GM12874 (cell line): ENCODE measurements around the gene ALG3.
A peak's percentile ranks its signal among the peaks of the same experiment; 100 is the strongest.

Source experiments
- TF ChIP-seq, protein P1 (sequence below): IDR thresholded peaks from 2 replicates; pipeline ENCODE4 v1.5.1; 2011; ENCODE audit warnings: low read depth, mild to moderate bottlenecking, control low read depth, low read length, moderate library complexity; ENCODE audit not compliant: insufficient read depth

The ALG3 gene

DNA sequence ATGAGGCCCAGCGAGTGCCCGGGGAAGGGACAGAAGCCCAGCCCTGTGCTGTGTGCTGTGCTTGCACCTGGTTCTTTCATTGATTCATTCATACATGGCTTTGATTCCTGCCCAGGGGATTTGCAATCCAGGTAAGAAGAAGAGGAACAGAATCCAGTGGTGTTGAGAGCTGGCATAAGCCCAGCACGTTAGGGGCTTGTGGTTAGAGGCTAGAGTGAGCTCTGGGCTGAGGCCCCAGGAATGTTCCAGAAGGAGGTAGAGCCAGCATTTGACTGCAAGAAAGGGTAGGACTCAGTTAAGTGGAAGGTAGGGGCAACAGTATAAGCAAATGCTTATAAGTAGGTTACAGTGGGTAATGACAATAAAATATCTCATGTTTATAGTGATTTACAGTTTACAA is 17.1 kb downstream of the ALG3 start:
- TF ChIP-seq, protein P1, sequence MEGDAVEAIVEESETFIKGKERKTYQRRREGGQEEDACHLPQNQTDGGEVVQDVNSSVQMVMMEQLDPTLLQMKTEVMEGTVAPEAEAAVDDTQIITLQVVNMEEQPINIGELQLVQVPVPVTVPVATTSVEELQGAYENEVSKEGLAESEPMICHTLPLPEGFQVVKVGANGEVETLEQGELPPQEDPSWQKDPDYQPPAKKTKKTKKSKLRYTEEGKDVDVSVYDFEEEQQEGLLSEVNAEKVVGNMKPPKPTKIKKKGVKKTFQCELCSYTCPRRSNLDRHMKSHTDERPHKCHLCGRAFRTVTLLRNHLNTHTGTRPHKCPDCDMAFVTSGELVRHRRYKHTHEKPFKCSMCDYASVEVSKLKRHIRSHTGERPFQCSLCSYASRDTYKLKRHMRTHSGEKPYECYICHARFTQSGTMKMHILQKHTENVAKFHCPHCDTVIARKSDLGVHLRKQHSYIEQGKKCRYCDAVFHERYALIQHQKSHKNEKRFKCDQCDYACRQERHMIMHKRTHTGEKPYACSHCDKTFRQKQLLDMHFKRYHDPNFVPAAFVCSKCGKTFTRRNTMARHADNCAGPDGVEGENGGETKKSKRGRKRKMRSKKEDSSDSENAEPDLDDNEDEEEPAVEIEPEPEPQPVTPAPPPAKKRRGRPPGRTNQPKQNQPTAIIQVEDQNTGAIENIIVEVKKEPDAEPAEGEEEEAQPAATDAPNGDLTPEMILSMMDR = no peak

DNA sequence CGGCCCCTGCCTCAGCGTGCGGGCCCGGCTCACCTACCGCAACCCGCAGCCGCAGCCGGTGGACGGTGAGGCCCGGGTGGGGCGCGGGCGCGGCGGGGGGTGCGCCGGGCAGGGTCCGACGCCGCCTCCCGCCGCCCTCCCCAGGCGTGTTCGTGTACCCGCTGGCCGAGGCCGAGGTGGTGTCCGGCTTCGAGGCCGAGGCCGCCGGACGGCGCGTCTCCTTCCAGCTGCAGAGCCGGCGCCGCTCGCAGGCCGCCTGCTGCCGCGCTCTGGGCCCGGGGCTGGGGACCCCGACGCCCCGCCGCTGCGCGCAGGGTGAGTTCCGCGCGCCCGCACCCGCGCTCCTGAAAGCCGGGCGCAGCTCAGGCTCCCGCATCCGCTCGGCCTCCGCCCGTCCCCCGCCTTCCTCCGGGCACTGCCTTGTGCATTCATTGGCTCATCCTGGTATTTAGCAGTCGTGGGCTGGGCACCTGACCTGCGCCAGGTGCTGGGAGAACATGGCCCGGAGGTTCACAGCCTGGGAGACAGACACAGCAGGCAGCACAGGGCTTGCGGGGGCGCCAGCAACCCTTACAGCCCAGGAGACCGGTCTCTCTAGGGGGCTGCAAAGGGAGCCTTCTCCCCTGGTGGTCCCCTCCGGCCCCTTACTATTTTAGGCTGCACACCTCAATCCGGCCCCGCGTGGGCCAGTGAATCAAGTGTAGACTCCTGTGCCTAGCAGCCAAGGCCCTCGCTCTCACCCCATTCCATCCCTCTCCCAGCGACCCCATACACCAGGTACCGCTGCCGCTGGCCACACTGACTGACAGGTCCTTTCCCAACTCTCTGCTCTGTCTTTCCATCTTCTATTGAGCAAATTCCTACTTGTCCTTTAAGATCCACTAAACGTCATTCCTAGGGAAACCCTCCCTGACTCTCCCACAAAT is 17.9 kb downstream of the ALG3 start:
- TF ChIP-seq, protein P1 = no peak

DNA sequence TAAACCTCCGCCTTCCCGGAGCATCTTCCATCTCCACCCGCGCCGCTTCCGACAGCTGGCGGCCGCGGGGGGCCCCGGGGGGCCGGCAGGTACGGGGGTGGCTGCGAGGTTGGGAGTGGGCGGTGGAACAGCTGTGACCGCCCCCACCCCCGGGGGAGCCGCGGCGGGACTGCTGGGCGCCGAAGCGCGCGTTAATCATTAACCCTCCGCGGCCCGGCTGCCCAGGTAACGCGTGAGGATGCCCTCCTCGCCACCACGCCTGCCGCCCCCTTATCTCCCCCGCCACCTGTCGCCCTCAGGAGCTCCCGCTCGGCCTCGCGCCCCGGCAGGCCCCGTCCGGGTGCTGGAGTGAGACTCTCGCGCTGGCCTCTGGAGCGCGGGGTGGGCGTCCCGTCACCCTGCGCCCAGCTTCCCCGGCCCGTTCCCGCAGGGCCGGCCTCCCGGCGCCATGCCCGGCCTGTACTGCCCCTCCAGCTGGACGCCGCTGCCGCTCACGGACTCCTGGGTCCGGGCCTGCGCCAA is 18.6 kb downstream of the ALG3 start:
- TF ChIP-seq, protein P1 = no peak

DNA sequence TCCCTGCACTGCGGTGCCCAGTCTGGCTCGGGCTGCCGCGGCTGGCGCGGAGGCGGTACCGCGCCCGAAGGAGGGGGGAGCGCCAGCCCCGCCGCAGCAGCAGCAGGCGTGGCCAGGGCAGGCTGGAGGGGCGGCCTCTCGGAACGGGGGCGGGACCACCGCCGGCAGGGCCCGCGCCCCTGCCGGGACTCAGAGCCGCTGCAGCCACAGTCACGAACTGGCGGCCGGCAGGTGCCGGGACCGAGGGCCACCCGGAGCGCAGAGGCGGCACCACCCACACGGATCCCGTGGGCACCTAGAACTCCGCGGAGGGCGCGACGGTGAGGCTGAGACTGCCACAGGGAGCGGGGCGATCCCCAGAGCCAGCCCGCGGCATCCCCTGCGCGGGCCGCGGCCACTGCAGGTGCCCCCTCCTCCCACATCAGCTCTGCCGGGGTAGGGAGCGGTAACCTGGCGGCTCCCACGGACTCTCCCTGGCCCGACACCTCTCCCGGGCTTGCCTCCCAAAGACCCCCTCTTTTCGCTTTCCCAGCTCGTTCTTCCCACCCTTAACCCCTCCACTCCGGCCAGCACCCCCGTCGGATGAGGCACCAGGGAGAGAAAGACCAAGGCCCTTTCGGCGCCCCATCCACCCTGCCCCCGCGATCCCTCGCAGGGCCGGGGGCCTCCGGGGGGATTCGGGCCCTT is 19.2 kb downstream of the ALG3 start, which contains the start of gene VWA5B2:
TSS of gene VWA5B2 (plus strand) at position 192 of the 687 bp plus-strand sequence. CDS start 944 bp downstream, outside the sequence.
- TF ChIP-seq, protein P1 = peak; percentile 28; the same call in 1 of the 2 replicates

DNA sequence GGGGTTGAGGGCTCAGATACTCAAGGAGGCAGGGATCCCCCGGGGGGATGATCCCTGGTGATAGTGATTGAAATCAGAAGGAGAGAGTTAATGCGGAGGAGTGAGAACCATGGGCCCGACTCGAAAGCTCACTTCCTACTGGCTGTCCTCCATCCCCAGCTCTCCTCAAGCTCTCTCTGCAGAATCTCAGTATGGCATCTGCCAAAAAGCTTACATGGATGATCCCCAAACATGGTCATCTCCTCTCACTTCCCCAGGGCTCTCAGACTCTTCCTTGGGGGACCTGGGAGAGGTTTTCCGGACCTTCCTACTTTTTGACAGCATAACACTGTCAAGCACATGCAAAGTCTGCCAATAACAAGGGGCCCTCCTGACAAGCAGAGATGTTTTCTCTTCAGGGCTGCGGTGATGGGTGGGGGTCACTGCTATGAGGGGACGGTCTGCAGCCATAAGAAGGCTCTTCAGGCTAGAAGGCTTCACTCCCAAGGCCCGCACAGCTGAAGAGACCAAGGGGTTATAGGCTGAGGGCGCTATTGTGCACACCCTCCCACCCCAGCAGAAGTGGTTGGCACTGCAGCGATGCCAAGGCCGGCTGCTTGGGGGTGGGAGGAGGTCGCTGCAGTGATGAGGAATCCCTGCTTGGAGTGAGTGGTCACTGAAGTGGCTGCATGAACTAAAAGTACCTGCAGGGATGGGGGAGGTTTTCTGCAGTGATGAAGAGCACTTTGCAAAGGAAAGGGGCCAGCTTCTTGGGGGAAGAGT is 20.2 kb downstream of the ALG3 start:
- TF ChIP-seq, protein P1 = no peak

DNA sequence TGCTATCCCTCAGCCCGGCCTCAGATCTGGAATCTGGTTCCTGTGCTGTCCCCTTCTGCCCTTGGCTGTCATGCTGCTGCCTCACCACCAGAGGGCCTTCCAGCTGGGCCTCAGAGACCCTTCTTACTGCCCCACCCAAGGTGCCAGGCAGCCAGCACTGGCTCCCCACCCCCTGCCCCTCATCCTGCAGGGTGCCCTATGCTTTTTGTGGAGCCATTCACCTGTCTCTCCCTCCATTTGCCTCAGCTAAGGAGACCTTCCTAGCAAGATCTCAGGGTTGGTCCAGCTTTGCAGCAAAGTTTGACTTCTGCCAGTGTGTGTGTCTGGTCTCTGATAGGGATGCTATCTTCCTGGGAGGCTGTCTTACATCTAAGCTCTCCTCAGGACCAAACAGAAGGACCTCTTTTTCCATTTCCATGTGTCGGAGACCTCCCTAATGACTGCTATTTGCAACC is 21.3 kb downstream of the ALG3 start:
- TF ChIP-seq, protein P1 = peak; percentile 98
